WI38 (cell line): ENCODE measurements around the gene PTBP3.
"Not testable (repeated sequence)": the region's sequence is repeated elsewhere in the genome, so short reads cannot be mapped to it uniquely, and the experiment has no call there.

ENCODE experiments used
- H3K4me3 ChIP-seq: 2 replicates; pipeline ENCODE4 v1.5.1; 2011; ENCODE audit warnings: low read depth, mild to moderate bottlenecking, control low read depth, low read length
- TF ChIP-seq, protein P1 (sequence below): IDR thresholded peaks from 2 replicates; pipeline ENCODE4 v1.5.1; 2012; ENCODE audit warnings: low read depth, mild to moderate bottlenecking, control low read depth, low read length

The PTBP3 gene

GRCh38 chr9:112280904-112281303 lies 52.5 kb downstream of the PTBP3 start:
- no peak overlapping the region for H3K4me3 ChIP-seq
- TF ChIP-seq, protein P1, sequence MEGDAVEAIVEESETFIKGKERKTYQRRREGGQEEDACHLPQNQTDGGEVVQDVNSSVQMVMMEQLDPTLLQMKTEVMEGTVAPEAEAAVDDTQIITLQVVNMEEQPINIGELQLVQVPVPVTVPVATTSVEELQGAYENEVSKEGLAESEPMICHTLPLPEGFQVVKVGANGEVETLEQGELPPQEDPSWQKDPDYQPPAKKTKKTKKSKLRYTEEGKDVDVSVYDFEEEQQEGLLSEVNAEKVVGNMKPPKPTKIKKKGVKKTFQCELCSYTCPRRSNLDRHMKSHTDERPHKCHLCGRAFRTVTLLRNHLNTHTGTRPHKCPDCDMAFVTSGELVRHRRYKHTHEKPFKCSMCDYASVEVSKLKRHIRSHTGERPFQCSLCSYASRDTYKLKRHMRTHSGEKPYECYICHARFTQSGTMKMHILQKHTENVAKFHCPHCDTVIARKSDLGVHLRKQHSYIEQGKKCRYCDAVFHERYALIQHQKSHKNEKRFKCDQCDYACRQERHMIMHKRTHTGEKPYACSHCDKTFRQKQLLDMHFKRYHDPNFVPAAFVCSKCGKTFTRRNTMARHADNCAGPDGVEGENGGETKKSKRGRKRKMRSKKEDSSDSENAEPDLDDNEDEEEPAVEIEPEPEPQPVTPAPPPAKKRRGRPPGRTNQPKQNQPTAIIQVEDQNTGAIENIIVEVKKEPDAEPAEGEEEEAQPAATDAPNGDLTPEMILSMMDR: no peak

DNA sequence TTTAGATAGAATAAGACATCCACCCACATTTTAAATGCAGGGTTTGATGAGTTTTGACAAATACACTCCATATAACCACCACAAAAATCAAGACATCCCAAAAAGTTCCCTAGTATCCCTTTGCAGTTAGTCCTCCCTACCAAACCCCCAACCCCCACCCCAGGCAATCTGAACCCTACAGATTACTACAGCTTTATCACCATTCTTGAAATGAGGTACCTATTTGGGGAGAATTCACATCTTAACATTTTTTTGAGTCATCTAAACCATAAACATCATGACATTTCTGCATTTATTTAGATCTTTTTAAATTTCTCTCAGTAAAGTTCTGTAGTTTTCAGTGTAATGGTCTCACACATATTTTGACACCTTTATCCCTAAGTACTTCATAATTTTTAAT lies 53.9 kb downstream of the PTBP3 start:
- TF ChIP-seq, protein P1: no peak
- no peak overlapping the region for H3K4me3 ChIP-seq

DNA sequence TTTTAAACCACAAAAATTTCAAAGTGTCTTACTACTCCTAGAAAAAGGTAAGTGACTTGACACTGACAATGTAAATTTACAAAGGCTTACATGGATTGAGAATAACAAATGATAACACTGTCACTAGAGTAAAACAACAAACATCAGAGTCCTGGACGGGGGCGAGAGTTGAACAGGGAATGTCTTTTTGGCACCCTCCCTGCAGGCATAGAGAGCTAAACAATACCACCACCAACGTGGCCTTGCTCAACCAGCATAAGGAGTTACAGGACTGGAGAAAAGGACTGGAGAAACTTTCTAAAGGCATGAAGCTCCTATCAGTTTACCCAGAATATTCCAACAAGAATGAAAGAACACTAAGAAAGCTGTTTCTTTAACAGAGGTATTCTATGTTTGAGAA lies 55.3 kb downstream of the PTBP3 start:
- TF ChIP-seq, protein P1: no peak
- no peak overlapping the region for H3K4me3 ChIP-seq

DNA sequence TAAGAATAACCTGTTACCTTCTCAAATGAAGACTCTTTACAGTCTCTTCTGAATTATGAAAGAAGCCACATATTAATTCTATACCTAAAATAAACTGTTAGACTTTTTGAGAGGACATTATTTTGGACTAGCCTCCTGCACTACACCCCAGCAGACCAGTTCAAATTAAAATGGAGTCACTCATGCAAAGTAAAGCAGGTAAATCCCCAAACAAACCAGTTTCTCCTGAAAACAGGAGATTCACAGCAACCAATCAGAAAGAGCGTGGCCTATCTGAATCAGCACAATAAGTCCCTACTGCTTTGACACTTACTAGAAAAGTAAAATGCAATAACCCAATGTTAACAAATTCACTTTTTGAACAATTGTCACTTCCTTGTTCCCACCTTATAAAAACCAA lies 58.8 kb downstream of the PTBP3 start:
- H3K4me3 ChIP-seq: no peak overlapping the region
- TF ChIP-seq, protein P1: no peak

GRCh38 chr9:112273876-112274275 lies 59.5 kb downstream of the PTBP3 start:
- TF ChIP-seq, protein P1: no peak
- H3K4me3 ChIP-seq: no peak overlapping the region

- TF ChIP-seq, protein P1: no peak
- H3K4me3 ChIP-seq: no peak overlapping the region
These were observed 61.8 kb downstream of the PTBP3 start for GRCh38 chr9:112271466-112272098.

- no peak overlapping the region for H3K4me3 ChIP-seq
- TF ChIP-seq, protein P1: no peak
These were observed 65.0 kb downstream of the PTBP3 start for GRCh38 chr9:112268413-112268812.

GRCh38 chr9:112267086-112267485 lies 66.3 kb downstream of the PTBP3 start:
- H3K4me3 ChIP-seq: not testable (repeated sequence)
